WTC11 (cell line): ENCODE measurements around the gene LRP3. TPM values are rescaled to one million over a fixed set of nuclear protein-coding genes. Genes with fewer than 3 reads are reported as not detected.

Source experiments
- ATAC-seq: fragments of 200-7000 bp; cut with Tn5 transposase; 2 replicates; pipeline ENCODE4 v1.10.0; 2021; ENCODE audit warnings: mild to moderate bottlenecking, moderate library complexity
- CTCF ChIA-PET: fragments of 300-600 bp; sonication (Branson Sonifier 250); formaldehyde crosslinking; loops from one replicate; lab custom pipeline; 2021; ENCODE audit warnings: antibody characterized with exemption; lab: Charles Lee
- POLR2A ChIA-PET: fragments of 350-600 bp; sonication (Branson Sonifier 250); formaldehyde crosslinking; loops from one replicate; lab custom pipeline; 2021; ENCODE audit warnings: antibody characterized with exemption; lab: Charles Lee
- DNase-seq: peaks from one replicate; pipeline ENCODE4 v3.0.0; 2021; ENCODE audit warnings: low spot score
- H3K27ac Mint-ChIP-seq: 2 replicates; pipeline ENCODE4 v1.8.0; 2021; ENCODE audit warnings: mixed read lengths
- H3K27me3 Mint-ChIP-seq: 2 replicates; pipeline ENCODE4 v1.8.0; 2021; ENCODE audit warnings: low read depth, mild to moderate bottlenecking, moderate library complexity, mixed read lengths
- H3K36me3 Mint-ChIP-seq: 2 replicates; pipeline ENCODE4 v1.8.0; 2021; ENCODE audit warnings: mixed read lengths
- H3K4me1 Mint-ChIP-seq: 2 replicates; pipeline ENCODE4 v1.8.0; 2022; ENCODE audit warnings: mixed read lengths
- H3K4me3 Mint-ChIP-seq: 2 replicates; pipeline ENCODE4 v1.8.0; 2021; ENCODE audit warnings: mild to moderate bottlenecking, moderate library complexity, mixed read lengths
- H3K9me3 Mint-ChIP-seq: 2 replicates; pipeline ENCODE4 v1.8.0; 2021; ENCODE audit warnings: mixed read lengths
- ATF2 ChIP-seq: sonication (generic); formaldehyde crosslinking; IDR thresholded peaks from 2 replicates; pipeline ENCODE4 v1.8.1; 2022; ENCODE audit warnings: low read depth, missing genetic modification reagents, borderline replicate concordance
- CBFB ChIP-seq: sonication (generic); formaldehyde crosslinking; IDR thresholded peaks from 2 replicates; pipeline ENCODE4 v1.8.1; 2022; ENCODE audit warnings: mild to moderate bottlenecking, low read depth, missing genetic modification reagents
- E2F1 ChIP-seq: sonication (generic); formaldehyde crosslinking; IDR thresholded peaks from 2 replicates; pipeline ENCODE4 v1.8.0; 2022; ENCODE audit warnings: mild to moderate bottlenecking, missing genetic modification reagents
- ETV6 ChIP-seq: sonication (generic); formaldehyde crosslinking; IDR thresholded peaks from 2 replicates; pipeline ENCODE4 v1.8.1; 2022; ENCODE audit warnings: mild to moderate bottlenecking, missing genetic modification reagents
- GABPB1 ChIP-seq: sonication (generic); formaldehyde crosslinking; IDR thresholded peaks from 2 replicates; pipeline ENCODE4 v1.8.1; 2023; ENCODE audit warnings: mild to moderate bottlenecking, missing genetic modification reagents
- MXD4 ChIP-seq: fragments of 250-450 bp; sonication (Bioruptor Pico); IDR thresholded peaks from 2 replicates; pipeline ENCODE4 v1.8.0; 2021; ENCODE audit warnings: mild to moderate bottlenecking, moderate library complexity, borderline replicate concordance
- NR3C1 ChIP-seq: sonication (generic); formaldehyde crosslinking; conservative IDR thresholded peaks from 2 replicates; pipeline ENCODE4 v1.8.1; 2023; ENCODE audit warnings: low read depth, mild to moderate bottlenecking, missing genetic modification reagents
- RORB ChIP-seq: fragments of 250-450 bp; sonication (Bioruptor Pico); IDR thresholded peaks from 2 replicates; pipeline ENCODE4 v1.9.0; 2021; ENCODE audit warnings: mild to moderate bottlenecking
- SP1 ChIP-seq: sonication (generic); formaldehyde crosslinking; conservative IDR thresholded peaks from 2 replicates; pipeline ENCODE4 v1.8.1; 2022; ENCODE audit warnings: missing genetic modification reagents
- ZSCAN18 ChIP-seq: fragments of 250-450 bp; sonication (Bioruptor Pico); IDR thresholded peaks from 2 replicates; pipeline ENCODE4 v2.1.2; 2022; ENCODE audit warnings: mild to moderate bottlenecking, moderate library complexity
- total RNA-seq: library from RNA; stranded (reverse); gene quantifications from 3 replicates; pipeline ENCODE4 v1.2.3, GENCODE V29; 2021

Gene LRP3
- total RNA-seq, 1 experiment from 2014 or later: 47.0 TPM

GRCh38 chr19:33257828-33258227, 63.7 kb downstream of the LRP3 start:
- peaks cover 3% of the 10 kb centered on the region for H3K4me1 Mint-ChIP-seq
- no peak for ATAC-seq
- TF ChIP-seq ETV6 (CRISPR knock-in tag) (no peak), SP1 (CRISPR knock-in tag) (no peak), GABPB1 (no peak), ATF2 (no peak), ZSCAN18 (CRISPR knock-in tag) (no peak), E2F1 (CRISPR knock-in tag) (no peak), MXD4 (CRISPR knock-in tag) (no peak), CBFB (CRISPR knock-in tag) (no peak), RORB (CRISPR knock-in tag) (no peak), NR3C1 (CRISPR knock-in tag) (no peak)
- DNase-seq: no peak
- POLR2A ChIA-PET: no interaction called here
- H3K4me3 Mint-ChIP-seq: no peak overlapping the region
- H3K27me3 Mint-ChIP-seq: peaks cover 6% of the 10 kb centered on the region; the same call in 1 of the 2 replicates
- CTCF ChIA-PET: interaction anchor here (1.7 kb wide), 1 partner anchor 21 kb away, joined by 3 read pairs; no protein-coding TSS in a partner anchor
- peaks cover 3% of the 10 kb centered on the region; the same call in 1 of the 2 replicates for H3K36me3 Mint-ChIP-seq
- H3K9me3 Mint-ChIP-seq: peaks cover 10% of the 10 kb centered on the region; the same call in 1 of the 2 replicates
- H3K27ac Mint-ChIP-seq: no peak overlapping the region

Other genes starting within 250 kb of the LRP3 start
- 21.1 to 22.5 TPM (median 21.6 TPM) in 3 replicates for gene CEP89, start 222.4 kb upstream of the LRP3 start, total RNA-seq
- gene FAAP24, start 222.1 kb upstream of the LRP3 start, total RNA-seq: 5.2 to 6.2 TPM (median 5.3 TPM) in 3 replicates
- 21.1 to 26.5 TPM (median 25.8 TPM) in 3 replicates for gene RHPN2, start 129.4 kb upstream of the LRP3 start, total RNA-seq
- 8.6 to 10.7 TPM (median 9.3 TPM) in 3 replicates for gene GPATCH1, start 113.1 kb upstream of the LRP3 start, total RNA-seq
- gene WDR88, start 62.2 kb upstream of the LRP3 start, total RNA-seq: 0.28 TPM in 1 of 3 replicates, not detected in the others
- gene SLC7A10, start 31.5 kb downstream of the LRP3 start, total RNA-seq: 4.2 to 4.9 TPM (median 4.4 TPM) in 3 replicates
- gene CEBPA, start 108.2 kb downstream of the LRP3 start, total RNA-seq: 5.6 to 6.6 TPM (median 5.8 TPM) in 3 replicates
- 28.9 to 33.1 TPM (median 30.4 TPM) in 3 replicates for gene CEBPG, start 179.4 kb downstream of the LRP3 start, total RNA-seq